DND-41 (cell line): Measurements from ENCODE around the gene FAF1.

Experiments used
- ATAC-seq: fragments of 200-7000 bp; cut with Tn5 transposase; 3 replicates; pipeline ENCODE4 v1.9.1; 2021; ENCODE audit warnings: low read depth; ENCODE audit not compliant: insufficient read depth
- DNase-seq: peaks from one replicate; pipeline ENCODE4 v3.0.0-alpha.2; 2020
- H2AFZ ChIP-seq: 2 replicates; pipeline ENCODE4 v1.6.0; 2012; ENCODE audit warnings: low read depth, low read length
- H3K27ac ChIP-seq: 2 replicates; pipeline ENCODE4 v1.5.1; 2012; ENCODE audit warnings: low read length, inconsistent platforms
- H3K27me3 ChIP-seq: fragments of 200-600 bp; sonication (generic); 2 replicates; pipeline ENCODE4 v1.6.0; 2012; ENCODE audit warnings: low read length, mild to moderate bottlenecking, inconsistent platforms; ENCODE audit not compliant: insufficient read depth, poor library complexity
- H3K36me3 ChIP-seq: 2 replicates; pipeline ENCODE4 v1.5.1; 2012; ENCODE audit warnings: low read length, inconsistent platforms; ENCODE audit not compliant: insufficient read depth
- H3K4me1 ChIP-seq: 2 replicates; pipeline ENCODE4 v1.5.1; 2012; ENCODE audit warnings: mild to moderate bottlenecking, low read length; ENCODE audit not compliant: insufficient read depth
- H3K4me2 ChIP-seq: 2 replicates; pipeline ENCODE4 v1.6.0; 2012; ENCODE audit warnings: mild to moderate bottlenecking, moderate library complexity, low read length, inconsistent platforms; ENCODE audit not compliant: insufficient read depth
- H3K4me3 ChIP-seq, 2 experiments: fragments of 200-600 bp in 1 of 2; shearing (Covaris generic) in 1 of 2; 2 replicates each; pipeline ENCODE4 v1.5.1; 2012 to 2016; ENCODE audit warnings: inconsistent platforms in 2 of 2, low read length in 2 of 2, mild to moderate bottlenecking in 2 of 2, low read depth in 1 of 2, moderate library complexity in 1 of 2
- H3K79me2 ChIP-seq: 2 replicates; pipeline ENCODE4 v1.6.0; 2012; ENCODE audit warnings: low read length, inconsistent platforms; ENCODE audit not compliant: insufficient read depth
- H3K9ac ChIP-seq: 2 replicates; pipeline ENCODE4 v1.6.0; 2012; ENCODE audit warnings: low read depth, mild to moderate bottlenecking, inconsistent platforms, low read length, moderate library complexity
- H3K9me3 ChIP-seq: 2 replicates; pipeline ENCODE4 v1.5.1; 2012; ENCODE audit warnings: low read length, moderate library complexity, mild to moderate bottlenecking, inconsistent platforms; ENCODE audit not compliant: insufficient read depth, severe bottlenecking
- H4K20me1 ChIP-seq: 2 replicates; pipeline ENCODE4 v1.6.0; 2012; ENCODE audit warnings: low read length; ENCODE audit not compliant: insufficient read depth
- EZH2 ChIP-seq: IDR thresholded peaks from 3 replicates; pipeline ENCODE4 v1.6.1; 2012; ENCODE audit warnings: borderline replicate concordance, low read depth, mild to moderate bottlenecking, moderate library complexity, low read length, inconsistent platforms; ENCODE audit not compliant: severe bottlenecking
- TF ChIP-seq, protein P1 (sequence below): IDR thresholded peaks from 2 replicates; pipeline ENCODE4 v1.5.1; 2012; ENCODE audit warnings: borderline replicate concordance, low read length, moderate library complexity, mild to moderate bottlenecking; ENCODE audit not compliant: poor library complexity, severe bottlenecking; ENCODE audit errors: extremely low read depth

The FAF1 gene

DNA sequence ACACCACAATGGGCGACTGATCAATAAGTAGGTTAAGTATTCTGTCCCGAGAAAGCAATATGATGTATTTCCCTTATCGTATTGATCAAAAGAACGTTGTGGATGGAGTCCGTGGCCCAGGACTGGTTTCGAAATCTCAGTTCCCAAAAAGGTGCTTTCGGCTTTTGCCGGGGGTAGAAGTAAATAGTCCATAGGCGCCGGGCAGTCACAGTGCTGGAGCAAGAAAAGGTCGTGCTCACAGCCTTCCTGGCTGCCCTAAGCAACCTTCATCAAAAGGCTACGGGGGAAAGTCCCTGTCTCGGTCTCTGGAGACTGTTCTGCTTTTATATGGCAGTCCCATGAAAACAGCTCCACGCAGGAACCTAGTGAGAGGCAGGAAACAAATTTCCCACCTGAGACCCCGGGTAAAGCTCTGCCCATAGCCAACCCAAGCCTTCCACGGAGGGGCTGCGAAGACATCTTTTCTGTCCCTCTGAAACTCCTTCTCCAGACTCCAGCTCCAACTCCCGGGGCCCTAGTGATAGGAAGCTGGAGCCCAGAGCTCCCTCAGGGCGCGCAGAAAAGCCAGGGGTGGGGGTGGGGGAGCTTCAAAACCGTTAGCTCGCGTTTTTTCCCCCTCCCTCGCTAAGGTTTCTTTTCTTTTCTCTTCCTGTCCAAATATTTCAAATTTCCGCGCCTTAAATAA is 17.0 kb upstream of the FAF1 start:
- H3K9me3 ChIP-seq: no peaks in the 10 kb centered on the region
- peak overlapping the region; percentile 81 to 90 for H3K4me3 ChIP-seq
- ATAC-seq: peak; percentile 42
- DNase-seq: peak; percentile 71
- peak overlapping the region; percentile 62 for H3K4me2 ChIP-seq
- H3K79me2 ChIP-seq: peaks cover 100% of the 10 kb centered on the region
- H3K9ac ChIP-seq: peak overlapping the region; percentile 100
- H3K4me1 ChIP-seq: peaks cover 64% of the 10 kb centered on the region
- no peaks in the 10 kb centered on the region for H3K27me3 ChIP-seq
- H3K36me3 ChIP-seq: peaks cover 25% of the 10 kb centered on the region
- peak overlapping the region; percentile 23 for H2AFZ ChIP-seq
- TF ChIP-seq, protein P1, sequence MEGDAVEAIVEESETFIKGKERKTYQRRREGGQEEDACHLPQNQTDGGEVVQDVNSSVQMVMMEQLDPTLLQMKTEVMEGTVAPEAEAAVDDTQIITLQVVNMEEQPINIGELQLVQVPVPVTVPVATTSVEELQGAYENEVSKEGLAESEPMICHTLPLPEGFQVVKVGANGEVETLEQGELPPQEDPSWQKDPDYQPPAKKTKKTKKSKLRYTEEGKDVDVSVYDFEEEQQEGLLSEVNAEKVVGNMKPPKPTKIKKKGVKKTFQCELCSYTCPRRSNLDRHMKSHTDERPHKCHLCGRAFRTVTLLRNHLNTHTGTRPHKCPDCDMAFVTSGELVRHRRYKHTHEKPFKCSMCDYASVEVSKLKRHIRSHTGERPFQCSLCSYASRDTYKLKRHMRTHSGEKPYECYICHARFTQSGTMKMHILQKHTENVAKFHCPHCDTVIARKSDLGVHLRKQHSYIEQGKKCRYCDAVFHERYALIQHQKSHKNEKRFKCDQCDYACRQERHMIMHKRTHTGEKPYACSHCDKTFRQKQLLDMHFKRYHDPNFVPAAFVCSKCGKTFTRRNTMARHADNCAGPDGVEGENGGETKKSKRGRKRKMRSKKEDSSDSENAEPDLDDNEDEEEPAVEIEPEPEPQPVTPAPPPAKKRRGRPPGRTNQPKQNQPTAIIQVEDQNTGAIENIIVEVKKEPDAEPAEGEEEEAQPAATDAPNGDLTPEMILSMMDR: no peak
- no peak for TF ChIP-seq EZH2
- H3K27ac ChIP-seq: peak overlapping the region; percentile 96
- no peaks in the 10 kb centered on the region for H4K20me1 ChIP-seq

- peak; percentile 58 for DNase-seq
- no peaks in the 10 kb centered on the region for H3K27me3 ChIP-seq
- ATAC-seq: peak; percentile 23
- peak overlapping the region; percentile 23 for H2AFZ ChIP-seq
- peak overlapping the region; percentile 81 to 90 for H3K4me3 ChIP-seq
- peaks cover 100% of the 10 kb centered on the region for H3K79me2 ChIP-seq
- peak overlapping the region; percentile 100 for H3K9ac ChIP-seq
- H3K4me1 ChIP-seq: peaks cover 57% of the 10 kb centered on the region
- no peaks in the 10 kb centered on the region; the same call in 1 of the 2 replicates for H4K20me1 ChIP-seq
- TF ChIP-seq, protein P1: no peak
- TF ChIP-seq EZH2: no peak
- H3K27ac ChIP-seq: peak overlapping the region; percentile 96
- H3K36me3 ChIP-seq: peaks cover 30% of the 10 kb centered on the region
- no peaks in the 10 kb centered on the region for H3K9me3 ChIP-seq
- H3K4me2 ChIP-seq: peak overlapping the region; percentile 62
These were observed 16.2 kb upstream of the FAF1 start for GRCh38 chr1:50976111-50976889.

- H3K4me2 ChIP-seq: peak overlapping the region; percentile 62
- ATAC-seq (no peak), DNase-seq (no peak)
- peak overlapping the region; percentile 100 for H3K9ac ChIP-seq
- peaks cover 48% of the 10 kb centered on the region for H3K4me1 ChIP-seq
- no peak overlapping the region; the same call in 1 of the 2 replicates for H2AFZ ChIP-seq
- no peaks in the 10 kb centered on the region for H3K27me3 ChIP-seq
- no peak for TF ChIP-seq EZH2
- TF ChIP-seq, protein P1: no peak
- H3K9me3 ChIP-seq: no peaks in the 10 kb centered on the region
- H3K36me3 ChIP-seq: peaks cover 35% of the 10 kb centered on the region
- H3K4me3 ChIP-seq: peak overlapping the region; percentile 81 to 90; a peak in 3 of 4 replicates
- H3K27ac ChIP-seq: peak overlapping the region; percentile 96
- H3K79me2 ChIP-seq: peaks cover 100% of the 10 kb centered on the region
- H4K20me1 ChIP-seq: peaks cover 9% of the 10 kb centered on the region; the same call in 1 of the 2 replicates
These were observed 15.4 kb upstream of the FAF1 start for GRCh38 chr1:50975436-50975835.
